KMS-11 (cell line): ENCODE results near the gene TIAL1.

Experiments used
- H2AFZ ChIP-seq: fragments of 200-600 bp; sonication (generic); 2 replicates; pipeline ENCODE4 v1.6.1; 2016; ENCODE audit warnings: antibody characterized with exemption, mixed run types, low read depth
- H3K27ac ChIP-seq: fragments of 200-600 bp; sonication (generic); 2 replicates; pipeline ENCODE4 v1.6.1; 2016; ENCODE audit warnings: mild to moderate bottlenecking, mixed run types
- H3K27me3 ChIP-seq: fragments of 200-600 bp; sonication (generic); 2 replicates; pipeline ENCODE4 v1.6.1; 2017; ENCODE audit warnings: mild to moderate bottlenecking, low read depth, mixed run types, moderate library complexity; ENCODE audit not compliant: insufficient read depth
- H3K36me3 ChIP-seq: fragments of 200-600 bp; sonication (generic); 2 replicates; pipeline ENCODE4 v1.6.1; 2017; ENCODE audit warnings: mild to moderate bottlenecking, mixed run types; ENCODE audit not compliant: insufficient read depth
- H3K4me1 ChIP-seq: fragments of 200-600 bp; sonication (generic); 2 replicates; pipeline ENCODE4 v1.6.1; 2016; ENCODE audit warnings: mild to moderate bottlenecking, low read depth, mixed run types; ENCODE audit not compliant: poor library complexity, severe bottlenecking
- H3K4me2 ChIP-seq: fragments of 200-600 bp; sonication (generic); 2 replicates; pipeline ENCODE4 v1.7.0; 2016; ENCODE audit warnings: mild to moderate bottlenecking, mixed run types
- H3K4me3 ChIP-seq: fragments of 200-600 bp; sonication (generic); IDR thresholded peaks from 2 replicates; pipeline ENCODE4 v1.6.1; 2017; ENCODE audit warnings: low read depth, low read length, mixed read lengths; ENCODE audit not compliant: insufficient read depth
- H3K79me2 ChIP-seq: fragments of 200-600 bp; sonication (generic); 2 replicates; pipeline ENCODE4 v1.6.1; 2016; ENCODE audit warnings: low read depth, mixed run types; ENCODE audit not compliant: insufficient read depth
- H3K9ac ChIP-seq: fragments of 200-600 bp; sonication (generic); 2 replicates; pipeline ENCODE4 v1.6.1; 2016; ENCODE audit warnings: mild to moderate bottlenecking, mixed run types
- H4K20me1 ChIP-seq: fragments of 200-600 bp; sonication (generic); 2 replicates; pipeline ENCODE4 v1.6.1; 2016; ENCODE audit warnings: mild to moderate bottlenecking, mixed run types; ENCODE audit not compliant: insufficient read depth
- CTCF ChIP-seq: fragments of 200-600 bp; sonication (generic); conservative IDR thresholded peaks from 2 replicates; pipeline ENCODE4 v1.6.1; 2017; ENCODE audit warnings: low read depth, mild to moderate bottlenecking, antibody characterized with exemption, low read length, moderate library complexity, mixed read lengths

TIAL1 gene

GRCh38 chr10:119602241-119603095, 5.7 kb upstream of the TIAL1 start:
- no peak overlapping the region for H3K27ac ChIP-seq

GRCh38 chr10:119598397-119598796, 1.6 kb upstream of the TIAL1 start:
- H3K27ac ChIP-seq: no peak overlapping the region
- H3K9ac ChIP-seq: no peak overlapping the region
- peaks cover under 1% of the 10 kb centered on the region; the same call in 1 of the 2 replicates for H4K20me1 ChIP-seq
- TF ChIP-seq CTCF: no peak
- no peak overlapping the region for H2AFZ ChIP-seq
- H3K4me1 ChIP-seq: peaks cover 22% of the 10 kb centered on the region
- H3K27me3 ChIP-seq: no peaks in the 10 kb centered on the region
- no peaks in the 10 kb centered on the region; the same call in 1 of the 2 replicates for H3K36me3 ChIP-seq
- H3K4me3 ChIP-seq: no peak overlapping the region
- H3K79me2 ChIP-seq: peaks cover 29% of the 10 kb centered on the region
- H3K4me2 ChIP-seq: no peak overlapping the region

More at GRCh38 chr10:119602241-119603095, 5.7 kb upstream of the TIAL1 start:
- no peak overlapping the region for H3K4me3 ChIP-seq
- no peak overlapping the region for H2AFZ ChIP-seq
- H4K20me1 ChIP-seq: no peaks in the 10 kb centered on the region
- peak; percentile 44 for TF ChIP-seq CTCF
- peaks cover 4% of the 10 kb centered on the region for H3K4me1 ChIP-seq
- 0 out of 2 replicates have a peak, but pooled peaks cover 6% of the 10 kb centered on the region for H3K79me2 ChIP-seq
- H3K4me2 ChIP-seq: no peak overlapping the region
- no peak overlapping the region for H3K9ac ChIP-seq
- H3K27me3 ChIP-seq: no peaks in the 10 kb centered on the region
- H3K36me3 ChIP-seq: no peaks in the 10 kb centered on the region

- H4K20me1 ChIP-seq: peaks cover 8% of the 10 kb centered on the region; the same call in 1 of the 2 replicates
- no peaks in the 10 kb centered on the region; the same call in 1 of the 2 replicates for H3K36me3 ChIP-seq
- TF ChIP-seq CTCF: no peak
- H3K27me3 ChIP-seq: no peaks in the 10 kb centered on the region
- peaks cover 37% of the 10 kb centered on the region for H3K79me2 ChIP-seq
- H2AFZ ChIP-seq: peak overlapping the region; percentile 76
- peak overlapping the region; percentile 97 for H3K9ac ChIP-seq
- H3K4me2 ChIP-seq: peak overlapping the region; percentile 89
- peaks cover 30% of the 10 kb centered on the region for H3K4me1 ChIP-seq
- no peak overlapping the region for H3K4me3 ChIP-seq
- peak overlapping the region; percentile 97 for H3K27ac ChIP-seq
Observed at GRCh38 chr10:119597405-119598186, 832 bp upstream of the TIAL1 start.

- Histone ChIP-seq H3K27me3 (no peaks in the 10 kb centered on the region), H2AFZ (peak overlapping the region; percentile 38), H3K4me1 (peaks cover 41% of the 10 kb centered on the region), H3K9ac (peak overlapping the region; percentile 97), H3K36me3 (no peaks in the 10 kb centered on the region; the same call in 1 of the 2 replicates), H3K27ac (peak overlapping the region; percentile 97), H3K4me2 (peak overlapping the region; percentile 92), H3K79me2 (peaks cover 54% of the 10 kb centered on the region), H4K20me1 (peaks cover 16% of the 10 kb centered on the region; the same call in 1 of the 2 replicates), H3K4me3 (peak overlapping the region; percentile 25)
- no peak for TF ChIP-seq CTCF
Observed at GRCh38 chr10:119595676-119596515, 868 bp downstream of the TIAL1 start.
